Neural cell (in vitro differentiated cells): Measurements from ENCODE around the gene TMEM117. TPM values are rescaled to one million over a fixed set of nuclear protein-coding genes. Genes with fewer than 3 reads are reported as not detected.

Experiments
- H2AFZ ChIP-seq: fragments of 200-600, 300-800 bp; sonication (generic), shearing (Covaris generic); 2 replicates; pipeline ENCODE4 v1.6.0; 2014; ENCODE audit warnings: low read depth, mild to moderate bottlenecking, antibody characterized with exemption, low read length, moderate library complexity
- H3F3A ChIP-seq: fragments of 200-600 bp; shearing (Covaris generic); 2 replicates; pipeline ENCODE4 v1.6.1; 2016; ENCODE audit warnings: mild to moderate bottlenecking, moderate library complexity, mixed read lengths, antibody characterized with exemption, low read length; ENCODE audit not compliant: insufficient read depth, poor library complexity, severe bottlenecking
- H3K27ac ChIP-seq: fragments of 200-600, 300-800 bp; sonication (generic), shearing (Covaris generic); 2 replicates; pipeline ENCODE4 v1.5.1; 2014; ENCODE audit warnings: mild to moderate bottlenecking, low read length, moderate library complexity
- H3K27me3 ChIP-seq: fragments of 300-800, 200-600 bp; sonication (generic), shearing (Covaris generic); 2 replicates; pipeline ENCODE4 v1.6.0; 2014; ENCODE audit warnings: mild to moderate bottlenecking, low read depth, low read length, moderate library complexity; ENCODE audit not compliant: insufficient read depth
- H3K36me3 ChIP-seq: fragments of 300-800, 200-600 bp; sonication (generic), shearing (Covaris generic); 2 replicates; pipeline ENCODE4 v1.5.1; 2014; ENCODE audit warnings: mild to moderate bottlenecking, antibody characterized with exemption, low read length, moderate library complexity; ENCODE audit not compliant: insufficient read depth
- H3K4me2 ChIP-seq: fragments of 300-800, 200-600 bp; sonication (generic), shearing (Covaris generic); 2 replicates; pipeline ENCODE4 v1.6.0; 2014; ENCODE audit warnings: mild to moderate bottlenecking, low read length
- H3K4me3 ChIP-seq: fragments of 300-800, 200-600 bp; sonication (generic), shearing (Covaris generic); 2 replicates; pipeline ENCODE4 v1.5.1; 2014; ENCODE audit warnings: mild to moderate bottlenecking, low read length, moderate library complexity
- H3K79me2 ChIP-seq: fragments of 200-600 bp; shearing (Covaris generic); replicated peaks from 2 replicates; pipeline ENCODE4 v1.6.0; 2014; ENCODE audit warnings: mild to moderate bottlenecking, low read length, moderate library complexity; ENCODE audit not compliant: insufficient read depth
- H3K9ac ChIP-seq: fragments of 300-800, 200-600 bp; sonication (generic), shearing (Covaris generic); 2 replicates; pipeline ENCODE4 v1.6.1; 2016; ENCODE audit warnings: mild to moderate bottlenecking, low read length, mixed read lengths
- H3K9me2 ChIP-seq: fragments of 200-600 bp; shearing (Covaris generic); 2 replicates; pipeline ENCODE4 v1.6.1; 2016; ENCODE audit warnings: mild to moderate bottlenecking, low read length, mixed read lengths; ENCODE audit not compliant: insufficient read depth
- H3K9me3 ChIP-seq: fragments of 200-600, 300-800 bp; sonication (generic), shearing (Covaris generic); 2 replicates; pipeline ENCODE4 v1.6.1; 2016; ENCODE audit warnings: mild to moderate bottlenecking, mixed run types, low read length, moderate library complexity, mixed read lengths
- H4K20me1 ChIP-seq: fragments of 200-600 bp; shearing (Covaris generic); 2 replicates; pipeline ENCODE4 v1.6.1; 2016; ENCODE audit warnings: mild to moderate bottlenecking, mixed run types; ENCODE audit not compliant: insufficient read depth
- CTCF ChIP-seq: fragments of 450-650 bp; IDR thresholded peaks from 2 replicates; pipeline ENCODE4 v1.5.1; 2014; ENCODE audit warnings: antibody characterized with exemption, mild to moderate bottlenecking, moderate library complexity; ENCODE audit not compliant: poor library complexity, severe bottlenecking
- EP300 ChIP-seq: fragments of 450-650 bp; conservative IDR thresholded peaks from 2 replicates; pipeline ENCODE4 v1.6.1; 2014; ENCODE audit warnings: antibody characterized with exemption, mild to moderate bottlenecking, moderate library complexity; ENCODE audit not compliant: poor library complexity, severe bottlenecking
- EZH2 ChIP-seq: fragments of 200-600, 300-800 bp; shearing (Covaris generic), sonication (generic); IDR thresholded peaks from 2 replicates; pipeline ENCODE4 v1.6.1; 2014; ENCODE audit warnings: antibody characterized with exemption, low read length, borderline replicate concordance, mild to moderate bottlenecking; ENCODE audit not compliant: insufficient read depth, poor library complexity, severe bottlenecking
- MXI1 ChIP-seq: fragments of 450-650 bp; conservative IDR thresholded peaks from 2 replicates; pipeline ENCODE4 v1.6.1; 2014; ENCODE audit warnings: antibody characterized with exemption, mild to moderate bottlenecking; ENCODE audit not compliant: poor library complexity, severe bottlenecking
- POLR2AphosphoS5 ChIP-seq: IDR thresholded peaks from 2 replicates; pipeline ENCODE4 v1.6.1; 2012
- RAD21 ChIP-seq: fragments of 450-650 bp; conservative IDR thresholded peaks from 2 replicates; pipeline ENCODE4 v1.6.1; 2014; ENCODE audit warnings: antibody characterized with exemption, mild to moderate bottlenecking, moderate library complexity
- SMC3 ChIP-seq: fragments of 450-650 bp; conservative IDR thresholded peaks from 2 replicates; pipeline ENCODE4 v1.6.1; 2014; ENCODE audit warnings: antibody characterized with exemption, mild to moderate bottlenecking, moderate library complexity; ENCODE audit not compliant: poor library complexity
- TAF1 ChIP-seq: IDR thresholded peaks from 2 replicates; pipeline ENCODE4 v1.6.1; 2012; ENCODE audit warnings: low read depth
- polyA plus RNA-seq: library from polyadenylated mRNA; depleted of rRNA; stranded (reverse); fragments of >200 nt; gene quantifications from 2 replicates; pipeline ENCODE4 v1.2.3, GENCODE V29; 2014
- TF ChIP-seq, protein P1 (sequence below): IDR thresholded peaks from 2 replicates; pipeline ENCODE4 v1.6.1; 2012; ENCODE audit warnings: borderline replicate concordance

The TMEM117 gene
- polyA plus RNA-seq, 1 donor from 2014 or later = 5.3 TPM

- Histone ChIP-seq H4K20me1 (no peaks in the 10 kb centered on the region), H3K36me3 (no peaks in the 10 kb centered on the region), H3K4me3 (no peak overlapping the region), H3F3A (no peaks in the 10 kb centered on the region), H3K4me2 (no peak overlapping the region), H3K9me3 (no peaks in the 10 kb centered on the region), H3K79me2 (no peaks in the 10 kb centered on the region), H3K9ac (no peak overlapping the region), H3K27ac (no peak overlapping the region), H3K27me3 (no peaks in the 10 kb centered on the region), H2AFZ (no peak overlapping the region), H3K9me2 (no peaks in the 10 kb centered on the region)
- TF ChIP-seq EP300 (no peak), CTCF (no peak), RAD21 (no peak), TAF1 (no peak), SMC3 (no peak), POLR2AphosphoS5 (no peak)
- TF ChIP-seq, protein P1, sequence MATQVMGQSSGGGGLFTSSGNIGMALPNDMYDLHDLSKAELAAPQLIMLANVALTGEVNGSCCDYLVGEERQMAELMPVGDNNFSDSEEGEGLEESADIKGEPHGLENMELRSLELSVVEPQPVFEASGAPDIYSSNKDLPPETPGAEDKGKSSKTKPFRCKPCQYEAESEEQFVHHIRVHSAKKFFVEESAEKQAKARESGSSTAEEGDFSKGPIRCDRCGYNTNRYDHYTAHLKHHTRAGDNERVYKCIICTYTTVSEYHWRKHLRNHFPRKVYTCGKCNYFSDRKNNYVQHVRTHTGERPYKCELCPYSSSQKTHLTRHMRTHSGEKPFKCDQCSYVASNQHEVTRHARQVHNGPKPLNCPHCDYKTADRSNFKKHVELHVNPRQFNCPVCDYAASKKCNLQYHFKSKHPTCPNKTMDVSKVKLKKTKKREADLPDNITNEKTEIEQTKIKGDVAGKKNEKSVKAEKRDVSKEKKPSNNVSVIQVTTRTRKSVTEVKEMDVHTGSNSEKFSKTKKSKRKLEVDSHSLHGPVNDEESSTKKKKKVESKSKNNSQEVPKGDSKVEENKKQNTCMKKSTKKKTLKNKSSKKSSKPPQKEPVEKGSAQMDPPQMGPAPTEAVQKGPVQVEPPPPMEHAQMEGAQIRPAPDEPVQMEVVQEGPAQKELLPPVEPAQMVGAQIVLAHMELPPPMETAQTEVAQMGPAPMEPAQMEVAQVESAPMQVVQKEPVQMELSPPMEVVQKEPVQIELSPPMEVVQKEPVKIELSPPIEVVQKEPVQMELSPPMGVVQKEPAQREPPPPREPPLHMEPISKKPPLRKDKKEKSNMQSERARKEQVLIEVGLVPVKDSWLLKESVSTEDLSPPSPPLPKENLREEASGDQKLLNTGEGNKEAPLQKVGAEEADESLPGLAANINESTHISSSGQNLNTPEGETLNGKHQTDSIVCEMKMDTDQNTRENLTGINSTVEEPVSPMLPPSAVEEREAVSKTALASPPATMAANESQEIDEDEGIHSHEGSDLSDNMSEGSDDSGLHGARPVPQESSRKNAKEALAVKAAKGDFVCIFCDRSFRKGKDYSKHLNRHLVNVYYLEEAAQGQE = no peak
Measured at GRCh38 chr12:43848226-43848507, 12.3 kb downstream of the TMEM117 start.

GRCh38 chr12:43848786-43849185, 12.9 kb downstream of the TMEM117 start:
- Histone ChIP-seq H3K4me3 (no peak overlapping the region), H3K27me3 (no peaks in the 10 kb centered on the region), H3K9ac (no peak overlapping the region), H3K27ac (no peak overlapping the region), H3K79me2 (no peaks in the 10 kb centered on the region), H3K4me2 (no peak overlapping the region), H3K9me3 (no peaks in the 10 kb centered on the region), H3F3A (no peaks in the 10 kb centered on the region), H3K36me3 (no peaks in the 10 kb centered on the region), H2AFZ (no peak overlapping the region), H4K20me1 (no peaks in the 10 kb centered on the region), H3K9me2 (no peaks in the 10 kb centered on the region)
- TF ChIP-seq EP300 (no peak), CTCF (no peak), SMC3 (no peak), TAF1 (no peak), RAD21 (no peak), MXI1 (no peak), EZH2 (no peak)
- TF ChIP-seq, protein P1 = no peak
